GM12878 (cell line): ENCODE measurements around the gene B3GNT3. TPM values are rescaled to one million over a fixed set of nuclear protein-coding genes. Genes with fewer than 3 reads are reported as not detected.
A peak's percentile ranks its signal among the peaks of the same experiment; 100 is the strongest.

Experiments
- ATAC-seq: fragments of 200-7000 bp; cut with Tn5 transposase; 3 replicates; pipeline ENCODE4 v1.9.1; 2020; ENCODE audit warnings: mild to moderate bottlenecking, moderate library complexity
- BruUV-seq: library from RNA; stranded (reverse); fragments of 400-500 nt; replicated peaks from 2 replicates; lab custom pipeline; 2021; lab: Mats Ljungman, UMichigan
- CTCF ChIA-PET: fragments of 300-600 bp; sonication (Branson Sonifier 250); formaldehyde crosslinking; extraction: SDS; loops from one replicate; lab custom pipeline; 2021; ENCODE audit warnings: inconsistent platforms; lab: Yijun Ruan, JAX
- POLR2A ChIA-PET: fragments of 350-600 bp; formaldehyde crosslinking; extraction: SDS; loops from one replicate; lab custom pipeline; 2021; ENCODE audit warnings: inconsistent platforms; lab: Charles Lee
- RAD21 ChIA-PET: fragments of 300-600 bp; sonication (Branson Sonifier 250); formaldehyde crosslinking; loops from one replicate; lab custom pipeline; 2023; ENCODE audit warnings: antibody characterized with exemption; ENCODE audit not compliant: unreplicated experiment; lab: Charles Lee
- SMC1A ChIA-PET: fragments of 300-600 bp; sonication (Branson Sonifier 250); formaldehyde crosslinking; loops from one replicate; lab custom pipeline; 2023; ENCODE audit not compliant: unreplicated experiment, uncharacterized antibody; lab: Charles Lee
- DNase-seq: peaks from one replicate; pipeline ENCODE4 v3.0.0-alpha.2; 2011; ENCODE audit warnings: low read depth, low spot score
- FAIRE-seq: peaks from 3 replicates; lab custom pipeline; 2011; peaks lifted over from hg19 to GRCh38; lab: Jason Lieb, UNC
- H2AFZ ChIP-seq: 2 replicates; pipeline ENCODE4 v1.6.0; 2011; ENCODE audit warnings: low read depth, low read length, control low read depth; ENCODE audit not compliant: control insufficient read depth
- H3K27ac ChIP-seq: 2 replicates; pipeline ENCODE4 v1.5.1; 2011; ENCODE audit warnings: control low read depth; ENCODE audit not compliant: control insufficient read depth, insufficient read depth
- H3K27me3 ChIP-seq, 2 experiments: replicated peaks in 1 of 2; 2 replicates each; pipeline versions ENCODE4 v1.6.0 to v1.6.1; 2011; ENCODE audit warnings: low read length in 1 of 2; ENCODE audit not compliant: control insufficient read depth in 2 of 2, insufficient read depth in 2 of 2
- H3K36me3 ChIP-seq, 2 experiments: 2 replicates each; pipeline ENCODE4 v1.5.1; 2011; ENCODE audit warnings: low read length in 1 of 2; ENCODE audit not compliant: control insufficient read depth in 2 of 2, insufficient read depth in 2 of 2
- H3K4me1 ChIP-seq: 2 replicates; pipeline ENCODE4 v1.6.1; 2011; ENCODE audit warnings: mild to moderate bottlenecking, low read length, moderate library complexity, mixed read lengths; ENCODE audit not compliant: control insufficient read depth, insufficient read depth
- H3K4me2 ChIP-seq: 2 replicates; pipeline ENCODE4 v1.6.0; 2011; ENCODE audit warnings: control low read depth; ENCODE audit not compliant: control insufficient read depth, insufficient read depth
- H3K4me3 ChIP-seq: fragments of 200-600 bp; sonication (generic); 2 replicates; pipeline ENCODE4 v1.5.1; 2016
- H3K79me2 ChIP-seq: 2 replicates; pipeline ENCODE4 v1.6.0; 2011; ENCODE audit warnings: low read length; ENCODE audit not compliant: control insufficient read depth, insufficient read depth
- H3K9ac ChIP-seq: 2 replicates; pipeline ENCODE4 v1.8.0; 2011; ENCODE audit warnings: low read length, control low read depth, mixed read lengths; ENCODE audit not compliant: control insufficient read depth, insufficient read depth
- H3K9me3 ChIP-seq: replicated peaks from 3 replicates; pipeline ENCODE4 v1.5.1; 2011; ENCODE audit warnings: mild to moderate bottlenecking, low read length; ENCODE audit not compliant: control insufficient read depth, insufficient read depth
- H4K20me1 ChIP-seq: 2 replicates; pipeline ENCODE4 v1.6.0; 2011; ENCODE audit not compliant: control insufficient read depth, insufficient read depth
- CEBPZ ChIP-seq: fragments of 150-350 bp; IDR thresholded peaks from 2 replicates; pipeline ENCODE4 v1.6.1; 2016; ENCODE audit warnings: low read depth, low read length
- EED ChIP-seq: sonication (generic); IDR thresholded peaks from 2 replicates; pipeline ENCODE4 v1.6.1; 2016; ENCODE audit warnings: antibody characterized with exemption, low read depth
- FOXK2 ChIP-seq: fragments of 450-650 bp; IDR thresholded peaks from 2 replicates; pipeline ENCODE4 v1.6.1; 2017; ENCODE audit warnings: mild to moderate bottlenecking, moderate library complexity
- HCFC1 ChIP-seq: fragments of 150-350 bp; IDR thresholded peaks from 2 replicates; pipeline ENCODE4 v1.6.1; 2014; ENCODE audit warnings: low read length
- LARP7 ChIP-seq: fragments of 450-650 bp; IDR thresholded peaks from 2 replicates; pipeline ENCODE4 v1.6.1; 2017; ENCODE audit warnings: mild to moderate bottlenecking
- MTA2 ChIP-seq: fragments of 450-650 bp; IDR thresholded peaks from 2 replicates; pipeline ENCODE4 v1.6.1; 2016; ENCODE audit warnings: low read depth, mild to moderate bottlenecking, moderate library complexity
- NR2F1 ChIP-seq: fragments of 450-650 bp; conservative IDR thresholded peaks from 2 replicates; pipeline ENCODE4 v1.6.1; 2017; ENCODE audit warnings: mild to moderate bottlenecking
- PAX5 ChIP-seq: IDR thresholded peaks from 2 replicates; pipeline ENCODE4 v1.6.1; 2011; ENCODE audit warnings: low read depth, low read length, borderline replicate concordance
- POU2F2 ChIP-seq: IDR thresholded peaks from 3 replicates; pipeline ENCODE4 v1.6.1; 2011; ENCODE audit warnings: low read depth, mild to moderate bottlenecking, low read length, borderline replicate concordance
- USF2 ChIP-seq: IDR thresholded peaks from 2 replicates; pipeline ENCODE4 v1.6.1; 2011; ENCODE audit warnings: low read depth, low read length, improper control_type of control experiment, borderline replicate concordance
- ZNF207 ChIP-seq: fragments of 450-650 bp; IDR thresholded peaks from 2 replicates; pipeline ENCODE4 v1.6.1; 2014; ENCODE audit warnings: antibody characterized with exemption, mild to moderate bottlenecking, borderline replicate concordance
- ZNF217 ChIP-seq: fragments of 450-650 bp; IDR thresholded peaks from 2 replicates; pipeline ENCODE4 v1.6.1; 2017; ENCODE audit warnings: antibody characterized with exemption, mild to moderate bottlenecking
- ZNF384 ChIP-seq: IDR thresholded peaks from 2 replicates; pipeline ENCODE4 v1.6.1; 2012; ENCODE audit warnings: low read depth, mild to moderate bottlenecking, low read length, improper control_type of control experiment, borderline replicate concordance
- WGBS: methylation state at CpG from one replicate; pipeline ENCODE4 v1.1.6; 2016; ENCODE audit warnings: low lambda C conversion rate; ENCODE audit not compliant: insufficient replicate concordance, insufficient coverage; ENCODE audit errors: missing lambda C conversion rate; 5-methylcytosine and 5-hydroxymethylcytosine counted together
- in situ Hi-C: fragments of 300-500 bp; cut with MboI; formaldehyde crosslinking; loops from 9 replicates; pipeline ENCODE4 v1.14.3; 2018; ENCODE audit warnings: mixed read lengths
- intact Hi-C: fragments of 100-400 bp; cut with micrococcal nuclease; formaldehyde crosslinking; loops from one replicate; pipeline ENCODE4 v1.14.2; 2022; ENCODE audit not compliant: unreplicated experiment
- polyA plus RNA-seq, 11 experiments: library from polyadenylated mRNA; depleted of rRNA in 4 of 11; unstranded in 6 of 11; stranded (reverse) in 5 of 11; fragments of >200 nt; fragmentation: Nextera tagmentation in 4 of 11; fragmentation: Illumina TruSeq in 1 of 11; extraction: Ambion mirVana in 4 of 11; extraction: Trizol in 1 of 11; gene quantifications; 1 replicate in 1 of 11; 2 replicates in 10 of 11; pipeline versions ENCODE4 v1.2.1 to v1.2.3, GENCODE V29; 2011 to 2016; ENCODE audit warnings: inconsistent platforms in 2 of 11, missing spikeins in 2 of 11, low read depth in 1 of 11
- total RNA-seq, 4 experiments: library from RNA; depleted of rRNA in 3 of 4; stranded (reverse); fragments of >200 nt in 3 of 4; fragmentation: Illumina TruSeq in 1 of 4; extraction: Trizol in 1 of 4; gene quantifications; 2 replicates each; pipeline versions ENCODE4 v1.2.1 to v1.2.3, GENCODE V29; 2013 to 2021

The B3GNT3 gene
- total and polyA plus RNA-seq, 10 of the 15 experiments (the other 5 are each of a cell fraction or from before 2014, with no cell fraction given): not detected

- TF ChIP-seq CEBPZ (no peak), USF2 (no peak), POU2F2 (no peak), ZNF207 (no peak), ZNF217 (no peak)
- TF ChIP-seq, all 136 proteins: peak for 0
Measured at GRCh38 chr19:17843292-17843827, 48.4 kb downstream of the B3GNT3 start (continued).

- RAD21 ChIA-PET: no interaction called here
- TF ChIP-seq HCFC1: no peak
- no peak for TF ChIP-seq EED
- no peak for TF ChIP-seq NR2F1
- TF ChIP-seq LARP7: no peak
- no peak for TF ChIP-seq MTA2
- TF ChIP-seq FOXK2: no peak
- TF ChIP-seq ZNF384: no peak
- TF ChIP-seq PAX5: no peak
- DNase-seq (no peak), ATAC-seq (no peak), FAIRE-seq (no peak)
- no peak overlapping the region for H3K4me3 ChIP-seq
- POLR2A ChIA-PET: interaction anchor here (0.6 kb wide), 1 partner anchor 516 kb away, joined by 3 read pairs; no protein-coding TSS in a partner anchor
- in situ Hi-C loops: no loop called here
- no peaks in the 10 kb centered on the region for H4K20me1 ChIP-seq
- CTCF ChIA-PET: interaction anchor here (0.5 to 1.1 kb wide), 4 partner anchors 15 to 452 kb away, joined by 3 to 4 read pairs (median 4); partner anchors contain the start of gene RPL18A
- H3K4me2 ChIP-seq: peak overlapping the region; percentile 9; the same call in 1 of the 2 replicates
- H3K79me2 ChIP-seq: peaks cover 28% of the 10 kb centered on the region
- H3K4me1 ChIP-seq: peaks cover 21% of the 10 kb centered on the region
- no peaks in the 10 kb centered on the region for H3K27me3 ChIP-seq
- 82% methylated on average over 14 of the region's 14 CpGs for WGBS
- no peak overlapping the region for H2AFZ ChIP-seq
- H3K27ac ChIP-seq: no peak overlapping the region
- peaks cover 4 to 18% of the 10 kb centered on the region in 2 experiments for H3K36me3 ChIP-seq
- intact Hi-C loops: no loop called here
- H3K9ac ChIP-seq: no peak overlapping the region
- no peaks in the 10 kb centered on the region; the same call in 2 of the 3 replicates for H3K9me3 ChIP-seq
- SMC1A ChIA-PET: no interaction called here
- no TSS peak for BruUV-seq
Measured at GRCh38 chr19:17843908-17844490, 49.1 kb downstream of the B3GNT3 start.
